Glutamatergic neuron (in vitro differentiated cells): ENCODE results near the gene SURF2. TPM values are rescaled to one million over a fixed set of nuclear protein-coding genes. Genes with fewer than 3 reads are reported as not detected.
A peak's percentile ranks its signal among the peaks of the same experiment; 100 is the strongest.
"Not testable (repeated sequence)": the region's sequence is repeated elsewhere in the genome, so short reads cannot be mapped to it uniquely, and the experiment has no call there.

ENCODE experiments used
- DNase-seq: peaks from one replicate; pipeline ENCODE4 v3.0.0; 2022
- H3K27ac Mint-ChIP-seq: one replicate; pipeline ENCODE4 v1.8.0; 2020; ENCODE audit warnings: mild to moderate bottlenecking, mixed read lengths, inconsistent platforms; ENCODE audit not compliant: unreplicated experiment
- H3K27me3 Mint-ChIP-seq: one replicate; pipeline ENCODE4 v1.8.0; 2020; ENCODE audit warnings: mild to moderate bottlenecking, moderate library complexity, mixed read lengths, inconsistent platforms; ENCODE audit not compliant: unreplicated experiment
- H3K36me3 Mint-ChIP-seq: one replicate; pipeline ENCODE4 v1.8.0; 2020; ENCODE audit warnings: mild to moderate bottlenecking, mixed read lengths, inconsistent platforms; ENCODE audit not compliant: unreplicated experiment
- H3K4me1 Mint-ChIP-seq: one replicate; pipeline ENCODE4 v1.8.0; 2020; ENCODE audit warnings: mild to moderate bottlenecking, low read depth, mixed read lengths, inconsistent platforms; ENCODE audit not compliant: unreplicated experiment
- H3K4me3 Mint-ChIP-seq: one replicate; pipeline ENCODE4 v1.8.0; 2020; ENCODE audit warnings: mild to moderate bottlenecking, mixed read lengths, inconsistent platforms; ENCODE audit not compliant: unreplicated experiment
- H3K9me3 Mint-ChIP-seq: one replicate; pipeline ENCODE4 v1.8.0; 2020; ENCODE audit warnings: mild to moderate bottlenecking, moderate library complexity, mixed read lengths, inconsistent platforms; ENCODE audit not compliant: unreplicated experiment
- long read RNA-seq: library from polyadenylated mRNA; unstranded; transcript quantifications from one replicate; pipeline ENCODE4 v2.0.0, GENCODE V29; 2020; ENCODE audit not compliant: unreplicated experiment
- total RNA-seq: library from RNA; stranded (reverse); fragmentation: NEBNext Ultra II Directional; extraction: Animal tissue kit (Norgen Biotek cat#: 25700); gene quantifications from one replicate; pipeline ENCODE4 v1.2.1, GENCODE V29; 2021; ENCODE audit not compliant: unreplicated experiment
- TF ChIP-seq, protein P1 (sequence below): fragments of 200-600 bp; sonication (generic); IDR thresholded peaks from one replicate; pipeline ENCODE4 v1.5.0; 2021; ENCODE audit not compliant: partially characterized antibody, unreplicated experiment

Gene SURF2
- 24.0 TPM for total RNA-seq
- long read RNA-seq, transcript SURF2-201 (6 exons, 842 nt): major isoform, 27 of 30 reads
- long read RNA-seq, partial matches to known transcripts: 0 of 30 reads
- long read RNA-seq, other reads (novel, unspliced or antisense): 3 of 30 reads

DNA sequence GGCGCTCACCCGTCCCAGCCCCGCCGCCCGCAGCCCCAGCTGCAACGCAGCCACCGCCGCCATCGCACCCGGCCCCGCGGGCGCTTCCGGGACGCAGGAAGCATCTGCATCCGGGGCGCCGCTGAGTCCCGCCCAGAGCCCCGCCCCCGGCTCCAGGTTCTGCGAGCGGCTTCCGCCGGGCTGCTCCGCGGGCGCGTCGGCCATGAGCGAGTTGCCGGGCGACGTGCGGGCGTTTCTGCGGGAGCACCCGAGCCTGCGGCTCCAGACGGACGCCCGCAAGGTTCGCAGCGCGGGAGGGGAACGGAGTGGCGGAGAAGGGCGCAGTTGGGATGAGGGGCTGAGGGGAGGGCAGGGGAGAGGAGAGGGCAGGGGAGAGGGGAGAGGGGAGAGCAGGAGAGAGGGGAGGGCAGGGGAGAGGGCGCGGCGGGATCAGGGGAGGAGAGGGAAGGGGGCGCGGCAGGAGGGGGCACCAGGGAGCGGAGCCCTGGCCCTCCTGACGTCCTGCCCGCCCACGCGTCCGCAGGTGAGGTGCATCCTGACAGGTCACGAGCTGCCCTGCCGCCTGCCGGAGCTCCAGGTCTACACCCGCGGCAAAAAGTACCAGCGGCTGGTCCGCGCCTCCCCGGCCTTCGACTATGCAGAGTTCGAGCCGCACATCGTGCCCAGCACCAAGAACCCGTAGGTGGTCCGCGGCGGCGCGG lies at the start of gene SURF2, which contains the start of gene SURF1:
Gene SURF2 (plus strand): TSS at position 160 of the 701 bp plus-strand sequence. CDS start 43 bp downstream, at position 203.
Gene SURF1 (minus strand): TSS at position 97 of the 701 bp plus-strand sequence. CDS start 34 bp downstream, at position 63.
- Mint-ChIP-seq H3K4me1 (peaks cover 27% of the 10 kb centered on the region), H3K36me3 (peaks cover 3% of the 10 kb centered on the region), H3K9me3 (peaks cover 2% of the 10 kb centered on the region)

DNA sequence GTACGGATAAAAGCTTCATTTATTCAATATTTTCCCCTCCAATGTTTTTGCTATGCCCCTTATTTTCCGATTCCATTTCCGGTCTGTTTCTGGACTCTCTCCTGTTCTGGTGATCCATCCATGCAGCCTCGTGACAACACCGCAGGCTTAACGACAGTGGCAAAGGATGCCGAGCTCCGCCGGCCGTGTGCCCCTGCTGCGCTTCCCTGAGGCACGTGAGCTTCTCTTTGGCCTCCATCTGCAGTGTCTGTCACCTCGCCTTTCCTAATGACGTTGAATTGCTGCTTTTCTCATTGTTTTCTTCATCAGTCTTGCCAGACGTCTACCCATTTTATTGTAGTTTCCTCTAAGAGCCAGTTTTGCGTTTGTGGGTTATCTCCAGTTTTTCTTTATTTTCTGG lies 49.0 kb upstream of the SURF2 start:
- DNase-seq: no peak
- H3K4me1 Mint-ChIP-seq: peaks cover 14% of the 10 kb centered on the region

More for the DNA sequence above, at the start of gene SURF2, which contains the start of gene SURF1:
- Mint-ChIP-seq H3K27ac (peak within 1 kb of the TSS; percentile 91), H3K4me3 (peak within 1 kb of the TSS; percentile 85), H3K27me3 (peaks cover 4% of the 10 kb centered on the region)
- TF ChIP-seq, protein P1, sequence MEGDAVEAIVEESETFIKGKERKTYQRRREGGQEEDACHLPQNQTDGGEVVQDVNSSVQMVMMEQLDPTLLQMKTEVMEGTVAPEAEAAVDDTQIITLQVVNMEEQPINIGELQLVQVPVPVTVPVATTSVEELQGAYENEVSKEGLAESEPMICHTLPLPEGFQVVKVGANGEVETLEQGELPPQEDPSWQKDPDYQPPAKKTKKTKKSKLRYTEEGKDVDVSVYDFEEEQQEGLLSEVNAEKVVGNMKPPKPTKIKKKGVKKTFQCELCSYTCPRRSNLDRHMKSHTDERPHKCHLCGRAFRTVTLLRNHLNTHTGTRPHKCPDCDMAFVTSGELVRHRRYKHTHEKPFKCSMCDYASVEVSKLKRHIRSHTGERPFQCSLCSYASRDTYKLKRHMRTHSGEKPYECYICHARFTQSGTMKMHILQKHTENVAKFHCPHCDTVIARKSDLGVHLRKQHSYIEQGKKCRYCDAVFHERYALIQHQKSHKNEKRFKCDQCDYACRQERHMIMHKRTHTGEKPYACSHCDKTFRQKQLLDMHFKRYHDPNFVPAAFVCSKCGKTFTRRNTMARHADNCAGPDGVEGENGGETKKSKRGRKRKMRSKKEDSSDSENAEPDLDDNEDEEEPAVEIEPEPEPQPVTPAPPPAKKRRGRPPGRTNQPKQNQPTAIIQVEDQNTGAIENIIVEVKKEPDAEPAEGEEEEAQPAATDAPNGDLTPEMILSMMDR: no peak
- peak; percentile 97 for DNase-seq

DNA sequence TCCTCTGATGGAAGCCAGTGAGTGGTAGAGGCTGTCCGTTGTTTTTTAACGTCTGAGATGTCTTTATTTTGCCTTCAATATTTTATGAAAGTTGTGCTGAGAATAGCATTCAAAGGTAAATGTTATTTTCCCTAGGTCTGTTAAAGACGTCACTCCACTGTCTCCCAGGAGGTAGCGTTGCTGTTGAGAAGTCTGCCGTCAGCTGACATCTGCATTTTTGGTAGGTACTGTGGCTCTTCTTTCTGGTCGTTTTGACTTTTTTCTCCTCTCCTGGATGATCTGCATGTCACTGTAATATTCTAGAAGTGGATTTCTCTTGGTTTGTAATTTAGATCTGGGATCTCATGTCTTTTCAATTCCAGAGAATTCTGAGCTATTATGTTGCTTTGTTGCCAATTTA lies 46.7 kb upstream of the SURF2 start:
- Mint-ChIP-seq H3K27me3 (peaks cover 3% of the 10 kb centered on the region), H3K4me3 (no peak overlapping the region), H3K27ac (no peak overlapping the region), H3K9me3 (peaks cover 9% of the 10 kb centered on the region), H3K4me1 (peaks cover 12% of the 10 kb centered on the region), H3K36me3 (peaks cover 18% of the 10 kb centered on the region)
- DNase-seq: no peak
- TF ChIP-seq, protein P1: no peak

More for the DNA sequence above, 49.0 kb upstream of the SURF2 start:
- TF ChIP-seq, protein P1: no peak
- Mint-ChIP-seq H3K9me3 (peaks cover 9% of the 10 kb centered on the region), H3K4me3 (no peak overlapping the region), H3K27ac (no peak overlapping the region), H3K27me3 (peaks cover 3% of the 10 kb centered on the region), H3K36me3 (peaks cover 20% of the 10 kb centered on the region)

DNA sequence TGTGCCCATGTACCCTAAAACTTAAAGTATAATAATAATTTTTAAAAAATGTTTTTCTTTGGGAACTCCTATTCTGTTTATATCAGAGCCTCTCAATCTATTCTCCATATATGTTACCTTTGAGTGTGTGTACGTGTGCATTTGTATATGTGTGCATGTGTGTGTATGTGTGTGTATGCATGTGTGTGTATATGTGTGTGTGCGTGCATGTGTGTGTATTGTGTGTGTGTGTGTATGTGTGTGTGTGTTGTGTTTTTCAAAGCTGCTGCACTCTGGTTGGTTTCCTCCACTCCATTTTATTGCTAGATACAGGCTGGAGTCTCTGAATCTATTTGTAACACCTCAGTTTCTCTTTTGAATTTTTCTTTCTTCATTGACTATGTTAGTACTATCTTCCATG lies 40.4 kb upstream of the SURF2 start:
- Mint-ChIP-seq H3K4me3 (no peak overlapping the region), H3K27ac (no peak overlapping the region), H3K36me3 (no peaks in the 10 kb centered on the region), H3K4me1 (no peaks in the 10 kb centered on the region), H3K9me3 (peaks cover 4% of the 10 kb centered on the region), H3K27me3 (peaks cover 5% of the 10 kb centered on the region)
- TF ChIP-seq, protein P1: no peak
- no peak for DNase-seq

DNA sequence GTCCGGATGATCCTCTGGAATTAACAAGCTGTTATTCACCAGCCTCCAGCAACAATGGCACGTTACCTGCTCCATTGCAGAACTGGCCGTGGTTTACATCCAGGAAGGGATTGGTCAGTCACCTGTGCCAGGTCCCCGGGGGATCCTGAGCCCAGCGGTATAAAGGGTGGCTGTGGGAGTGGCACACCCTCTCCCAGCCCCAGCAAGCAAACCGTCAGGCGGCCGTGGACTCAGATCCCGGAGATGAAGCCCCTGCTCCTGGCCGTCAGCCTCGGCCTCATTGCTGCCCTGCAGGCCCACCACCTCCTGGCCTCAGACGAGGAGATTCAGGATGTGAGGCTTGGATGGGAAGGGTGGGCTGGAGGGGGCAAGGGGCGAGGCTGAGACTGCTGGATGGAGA lies 38.8 kb upstream of the SURF2 start:
- H3K4me1 Mint-ChIP-seq, H3K27me3 Mint-ChIP-seq, H3K36me3 Mint-ChIP-seq, DNase-seq, H3K4me3 Mint-ChIP-seq, H3K9me3 Mint-ChIP-seq, H3K27ac Mint-ChIP-seq: not testable (repeated sequence)
